ENCODE data around the gene ZBTB38.

DNA sequence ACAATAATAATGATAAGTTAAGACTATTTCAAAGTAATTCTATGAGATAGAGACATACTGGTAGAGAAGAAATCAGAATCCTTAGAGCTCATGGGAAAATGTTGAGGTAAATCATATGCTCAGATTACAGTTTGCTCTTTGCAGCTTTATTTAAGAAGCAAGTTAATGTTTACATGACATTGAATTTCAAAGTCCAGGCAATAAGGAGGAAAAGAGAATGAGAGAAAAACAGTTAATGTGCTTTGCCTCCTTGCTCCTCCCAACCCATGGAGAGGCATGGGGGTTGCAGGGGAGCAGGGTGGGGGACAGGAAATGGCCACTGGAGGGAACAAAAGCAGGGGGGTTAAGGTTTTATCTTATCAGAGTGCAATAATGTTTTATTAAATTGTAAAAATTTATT lies 42.2 kb upstream of the ZBTB38 start:
- TF ChIP-seq, protein P1, sequence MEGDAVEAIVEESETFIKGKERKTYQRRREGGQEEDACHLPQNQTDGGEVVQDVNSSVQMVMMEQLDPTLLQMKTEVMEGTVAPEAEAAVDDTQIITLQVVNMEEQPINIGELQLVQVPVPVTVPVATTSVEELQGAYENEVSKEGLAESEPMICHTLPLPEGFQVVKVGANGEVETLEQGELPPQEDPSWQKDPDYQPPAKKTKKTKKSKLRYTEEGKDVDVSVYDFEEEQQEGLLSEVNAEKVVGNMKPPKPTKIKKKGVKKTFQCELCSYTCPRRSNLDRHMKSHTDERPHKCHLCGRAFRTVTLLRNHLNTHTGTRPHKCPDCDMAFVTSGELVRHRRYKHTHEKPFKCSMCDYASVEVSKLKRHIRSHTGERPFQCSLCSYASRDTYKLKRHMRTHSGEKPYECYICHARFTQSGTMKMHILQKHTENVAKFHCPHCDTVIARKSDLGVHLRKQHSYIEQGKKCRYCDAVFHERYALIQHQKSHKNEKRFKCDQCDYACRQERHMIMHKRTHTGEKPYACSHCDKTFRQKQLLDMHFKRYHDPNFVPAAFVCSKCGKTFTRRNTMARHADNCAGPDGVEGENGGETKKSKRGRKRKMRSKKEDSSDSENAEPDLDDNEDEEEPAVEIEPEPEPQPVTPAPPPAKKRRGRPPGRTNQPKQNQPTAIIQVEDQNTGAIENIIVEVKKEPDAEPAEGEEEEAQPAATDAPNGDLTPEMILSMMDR (conservative IDR thresholded peaks at IDR 0.05) = no peak
- no peak for TF ChIP-seq EZH2 (IDR thresholded peaks at IDR 0.05; ENCODE audit: low read depth)
